K562 (cell line): ENCODE results near the gene ABL1. TPM values are rescaled to one million over a fixed set of nuclear protein-coding genes. Genes with fewer than 3 reads are reported as not detected.

Source experiments
- ADNP ChIP-seq: fragments of 200-800 bp; sonication (Bioruptor generic); IDR thresholded peaks from 2 replicates; pipeline ENCODE4 v1.6.1; 2016; ENCODE audit warnings: missing genetic modification characterization, missing compliant biosample characterization
- ATF3 ChIP-seq, 2 experiments: fragments of 450-650 bp in 1 of 2; sonication (generic) in 1 of 2; formaldehyde crosslinking in 1 of 2; IDR thresholded peaks in 1 of 2; conservative IDR thresholded peaks in 1 of 2; 2 replicates each; pipeline versions ENCODE4 v1.6.1 to v1.8.1; 2016 to 2023; ENCODE audit warnings: mild to moderate bottlenecking in 2 of 2, moderate library complexity in 2 of 2, inconsistent platforms in 1 of 2, missing genetic modification reagents in 1 of 2
- CREM ChIP-seq: IDR thresholded peaks from 2 replicates; pipeline ENCODE4 v1.6.1; 2014; ENCODE audit warnings: antibody characterized with exemption, low read depth
- CXXC5 ChIP-seq: fragments of 250-450 bp; sonication (Bioruptor Pico); IDR thresholded peaks from 2 replicates; pipeline ENCODE4 v1.8.0; 2022; ENCODE audit warnings: inconsistent platforms, mild to moderate bottlenecking, moderate library complexity
- FOXA3 ChIP-seq, 2 experiments: fragments of 450-650 bp in 1 of 2; sonication (generic) in 1 of 2; formaldehyde crosslinking; IDR thresholded peaks in 1 of 2; conservative IDR thresholded peaks in 1 of 2; 2 replicates each; pipeline versions ENCODE4 v1.4.0 to v1.8.0; 2020 to 2022; ENCODE audit warnings: mild to moderate bottlenecking in 2 of 2, missing genetic modification reagents in 1 of 2
- NCOR1 ChIP-seq: fragments of 450-650 bp; IDR thresholded peaks from 2 replicates; pipeline ENCODE4 v1.6.1; 2016; ENCODE audit warnings: mild to moderate bottlenecking, moderate library complexity
- YY1 ChIP-seq, 3 experiments: IDR thresholded peaks; 2 replicates each; pipeline ENCODE4 v1.6.1; 2011; ENCODE audit warnings: low read length in 2 of 3, mild to moderate bottlenecking in 2 of 3, moderate library complexity in 2 of 3, borderline replicate concordance in 1 of 3, control low read depth in 1 of 3, low read depth in 1 of 3; ENCODE audit not compliant: insufficient read depth in 3 of 3, insufficient replicate concordance in 2 of 3, control insufficient read depth in 1 of 3, insufficient read length in 1 of 3; ENCODE audit errors: extremely low read depth in 1 of 3
- ZBTB26 ChIP-seq: fragments of 450-650 bp; formaldehyde crosslinking; IDR thresholded peaks from 2 replicates; pipeline ENCODE4 v1.4.0; 2022; ENCODE audit warnings: missing genetic modification characterization
- polyA plus RNA-seq, 8 experiments: library from polyadenylated mRNA; depleted of rRNA in 4 of 8; stranded (reverse) in 5 of 8; unstranded in 3 of 8; fragments of >200 nt; fragmentation: Nextera tagmentation in 2 of 8; fragmentation: Illumina TruSeq in 1 of 8; extraction: Ambion mirVana in 2 of 8; extraction: Trizol in 1 of 8; gene quantifications; 2 replicates each; pipeline versions ENCODE4 v1.2.1 to v1.2.3, GENCODE V29; 2011 to 2014; ENCODE audit warnings: inconsistent platforms in 1 of 8, missing spikeins in 1 of 8
- total RNA-seq, 7 experiments: library from RNA; depleted of rRNA in 6 of 7; stranded (reverse); fragments of >200 nt in 6 of 7; fragmentation: Illumina TruSeq in 2 of 7; extraction: Trizol in 2 of 7; gene quantifications; 2 replicates each; pipeline versions ENCODE4 v1.2.1 to v1.2.3, GENCODE V29; 2011 to 2021; ENCODE audit warnings: low replicate concordance in 1 of 7

ABL1 gene
- total and polyA plus RNA-seq, 9 of the 15 experiments (the other 6 are each of a cell fraction or from before 2014, with no cell fraction given) = 1.5 to 130 (median 37.8) TPM

GRCh38 chr9:130929571-130930038 lies 94.6 kb downstream of the ABL1 start (continued):
- no peak for TF ChIP-seq ATF3 (IDR thresholded peaks at IDR 0.05)
- peak; percentile 19; the same call in 1 of the 2 replicates for TF ChIP-seq ATF3 (CRISPR knock-in tag; conservative IDR thresholded peaks at IDR 0.05)
- no peak for TF ChIP-seq NCOR1
- no peak for TF ChIP-seq ZBTB26 (CRISPR knock-in tag)
- no peak for TF ChIP-seq CREM
- TF ChIP-seq CXXC5 (CRISPR knock-in tag) = no peak
- no peak for TF ChIP-seq FOXA3 (CRISPR knock-in tag; conservative IDR thresholded peaks at IDR 0.05 in 1 of 2, IDR thresholded peaks at IDR 0.05 in 1 of 2)
- TF ChIP-seq ADNP (tag) = no peak
- TF ChIP-seq YY1 (IDR thresholded peaks at IDR 0.05; ENCODE audit: borderline replicate concordance in 1 of 3, control insufficient read depth in 1 of 3, extremely low read depth in 1 of 3, insufficient read depth in 3 of 3, insufficient read length in 1 of 3, insufficient replicate concordance in 2 of 3, low read depth in 1 of 3, low read length in 2 of 3) = no peak
- TF ChIP-seq, all 486 proteins: peak for 5
